RWPE2 (cell line): ENCODE data around the gene H6PD.

Source experiments
- ATAC-seq: fragments of 200-7000 bp; cut with Tn5 transposase; 3 replicates; pipeline ENCODE4 v1.9.1; 2021; ENCODE audit warnings: low read depth
- DNase-seq: peaks from one replicate; pipeline ENCODE4 v3.0.0-alpha.2; 2020; ENCODE audit warnings: low spot score
- H3K27ac ChIP-seq: fragments of 450-650 bp; 2 replicates; pipeline ENCODE4 v1.5.1; 2017; ENCODE audit warnings: mild to moderate bottlenecking; ENCODE audit not compliant: poor library complexity, severe bottlenecking
- H3K27me3 ChIP-seq: fragments of 250-450 bp; sonication (Bioruptor Pico); 2 replicates; pipeline ENCODE4 v1.5.1; 2021; ENCODE audit warnings: mild to moderate bottlenecking, moderate library complexity; ENCODE audit not compliant: insufficient read depth, poor library complexity, severe bottlenecking
- H3K36me3 ChIP-seq: fragments of 250-450 bp; sonication (Bioruptor Pico); 2 replicates; pipeline ENCODE4 v1.5.1; 2020; ENCODE audit warnings: low read depth, mild to moderate bottlenecking, moderate library complexity
- H3K4me1 ChIP-seq: fragments of 250-450 bp; sonication (Bioruptor Pico); 2 replicates; pipeline ENCODE4 v1.5.1; 2021; ENCODE audit warnings: mild to moderate bottlenecking, moderate library complexity; ENCODE audit not compliant: insufficient read depth, poor library complexity, severe bottlenecking
- H3K4me3 ChIP-seq: fragments of 250-450 bp; sonication (Bioruptor Pico); 2 replicates; pipeline ENCODE4 v1.5.1; 2021; ENCODE audit warnings: mild to moderate bottlenecking, moderate library complexity; ENCODE audit not compliant: severe bottlenecking
- H3K9me3 ChIP-seq: fragments of 250-450 bp; sonication (Bioruptor Pico); 2 replicates; pipeline ENCODE4 v1.5.1; 2021; ENCODE audit warnings: mild to moderate bottlenecking, moderate library complexity; ENCODE audit not compliant: severe bottlenecking
- TF ChIP-seq, protein P1 (sequence below): fragments of 450-650 bp; IDR thresholded peaks from one replicate; pipeline ENCODE4 v1.5.1; 2017; ENCODE audit warnings: mild to moderate bottlenecking, moderate library complexity; ENCODE audit not compliant: poor library complexity, severe bottlenecking

The H6PD gene

GRCh38 chr1:9269721-9270120, 35.1 kb downstream of the H6PD start:
- H3K36me3 ChIP-seq, result no peaks in the 10 kb centered on the region
- H3K27me3 ChIP-seq, result no peaks in the 10 kb centered on the region
- no peak overlapping the region for H3K4me3 ChIP-seq
- ATAC-seq (no peak), DNase-seq (no peak)
- TF ChIP-seq, protein P1, sequence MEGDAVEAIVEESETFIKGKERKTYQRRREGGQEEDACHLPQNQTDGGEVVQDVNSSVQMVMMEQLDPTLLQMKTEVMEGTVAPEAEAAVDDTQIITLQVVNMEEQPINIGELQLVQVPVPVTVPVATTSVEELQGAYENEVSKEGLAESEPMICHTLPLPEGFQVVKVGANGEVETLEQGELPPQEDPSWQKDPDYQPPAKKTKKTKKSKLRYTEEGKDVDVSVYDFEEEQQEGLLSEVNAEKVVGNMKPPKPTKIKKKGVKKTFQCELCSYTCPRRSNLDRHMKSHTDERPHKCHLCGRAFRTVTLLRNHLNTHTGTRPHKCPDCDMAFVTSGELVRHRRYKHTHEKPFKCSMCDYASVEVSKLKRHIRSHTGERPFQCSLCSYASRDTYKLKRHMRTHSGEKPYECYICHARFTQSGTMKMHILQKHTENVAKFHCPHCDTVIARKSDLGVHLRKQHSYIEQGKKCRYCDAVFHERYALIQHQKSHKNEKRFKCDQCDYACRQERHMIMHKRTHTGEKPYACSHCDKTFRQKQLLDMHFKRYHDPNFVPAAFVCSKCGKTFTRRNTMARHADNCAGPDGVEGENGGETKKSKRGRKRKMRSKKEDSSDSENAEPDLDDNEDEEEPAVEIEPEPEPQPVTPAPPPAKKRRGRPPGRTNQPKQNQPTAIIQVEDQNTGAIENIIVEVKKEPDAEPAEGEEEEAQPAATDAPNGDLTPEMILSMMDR, result no peak
- H3K9me3 ChIP-seq, result no peaks in the 10 kb centered on the region
- H3K4me1 ChIP-seq, result peaks cover 7% of the 10 kb centered on the region
- H3K27ac ChIP-seq, result no peak overlapping the region

DNA sequence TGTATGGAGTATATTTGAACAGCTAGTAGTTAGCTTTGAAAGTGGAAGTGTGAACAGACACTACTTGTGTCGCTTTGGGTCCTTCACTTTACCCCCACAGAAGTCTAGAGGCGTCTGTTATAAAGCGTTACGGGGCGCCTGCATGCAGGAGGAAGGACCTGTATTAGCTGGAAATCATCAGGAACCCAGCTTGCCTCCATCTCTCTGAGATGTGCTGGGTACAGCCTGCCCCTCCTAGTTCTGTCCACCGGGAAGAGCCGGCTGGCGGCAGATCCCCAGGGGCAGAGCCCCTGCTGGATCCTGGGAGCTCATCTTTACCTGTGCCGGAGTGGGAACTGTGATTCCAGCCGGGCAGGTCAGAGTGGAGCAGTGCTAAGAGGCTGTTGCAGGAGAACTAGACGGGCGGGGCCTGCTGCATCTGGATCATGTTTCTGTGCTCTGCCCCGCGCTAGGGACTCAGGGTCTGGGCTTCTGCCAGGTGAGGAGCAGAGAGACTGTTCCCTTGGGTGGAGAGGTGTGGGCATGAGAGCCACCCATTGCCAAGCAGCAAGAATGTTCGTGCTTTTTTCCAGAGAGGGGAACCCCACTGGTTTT, 35.8 kb downstream of the H6PD start:
- Histone ChIP-seq H3K9me3 (no peaks in the 10 kb centered on the region), H3K27ac (no peak overlapping the region), H3K36me3 (no peaks in the 10 kb centered on the region), H3K4me1 (peaks cover 10% of the 10 kb centered on the region), H3K27me3 (no peaks in the 10 kb centered on the region), H3K4me3 (no peak overlapping the region)
- DNase-seq (no peak), ATAC-seq (peak; percentile 78)
- TF ChIP-seq, protein P1, result no peak

DNA sequence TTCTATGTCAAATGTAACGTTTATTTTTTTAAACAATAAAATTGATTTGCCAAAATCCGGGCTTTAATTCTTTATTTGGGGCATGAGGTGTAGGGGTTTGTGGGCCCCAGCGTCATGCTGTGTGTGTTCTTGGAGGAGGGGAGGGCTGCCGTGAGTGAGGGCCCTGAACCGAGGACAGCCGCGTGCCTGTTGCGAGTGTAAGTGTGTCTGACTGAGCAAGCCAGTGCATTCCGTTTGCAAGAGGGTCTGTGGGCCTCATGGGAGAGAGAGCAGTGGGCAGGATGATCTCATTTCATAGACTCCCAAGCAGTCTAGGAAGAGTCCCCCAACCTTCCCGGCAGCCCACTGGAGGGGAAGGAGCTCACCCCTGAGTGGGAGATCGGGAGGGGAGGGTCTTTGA, 36.7 kb downstream of the H6PD start:
- ATAC-seq, result no peak
- Histone ChIP-seq H3K27me3 (no peaks in the 10 kb centered on the region), H3K4me3 (no peak overlapping the region), H3K36me3 (no peaks in the 10 kb centered on the region), H3K9me3 (no peaks in the 10 kb centered on the region), H3K4me1 (peaks cover 19% of the 10 kb centered on the region), H3K27ac (no peak overlapping the region)
- TF ChIP-seq, protein P1, result no peak
- no peak for DNase-seq

DNA sequence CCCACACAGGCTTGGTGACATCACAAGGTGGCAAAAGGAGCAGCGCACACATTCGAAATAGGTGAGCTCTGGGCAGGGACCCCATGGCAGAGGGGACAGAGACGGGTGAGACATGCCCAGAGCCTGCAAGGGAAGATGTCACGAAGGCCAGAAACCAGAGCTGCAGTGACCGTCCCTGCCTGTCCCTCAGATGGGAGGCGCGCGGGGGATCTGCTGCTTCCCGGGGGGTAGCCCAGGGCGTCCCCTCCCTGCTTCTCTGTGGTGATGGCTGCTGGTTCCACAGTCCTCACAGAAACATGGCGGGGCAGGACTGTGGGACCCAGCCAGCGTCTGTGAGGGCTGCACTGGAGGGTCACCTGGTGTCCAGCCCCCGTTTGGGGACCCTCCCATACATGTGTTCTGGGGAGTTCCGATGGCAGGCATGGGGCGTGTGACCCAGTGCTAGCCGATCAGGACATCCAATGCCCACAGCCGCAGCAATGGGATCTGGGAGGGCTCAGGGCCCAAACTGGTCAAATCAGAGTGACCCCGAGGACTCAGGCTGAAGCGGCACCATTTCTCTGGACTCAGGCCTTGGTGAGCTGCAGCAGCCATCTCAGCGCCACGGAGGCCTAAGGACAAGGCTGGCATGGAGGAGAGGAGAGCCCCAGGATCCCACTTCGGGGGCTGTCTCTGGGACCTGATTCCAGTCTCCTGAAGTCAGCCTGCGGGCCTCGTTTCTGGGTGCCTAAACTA, 37.5 kb downstream of the H6PD start:
- H3K4me1 ChIP-seq, result peaks cover 19% of the 10 kb centered on the region
- ATAC-seq (no peak), DNase-seq (no peak)
- TF ChIP-seq, protein P1, result no peak
- no peaks in the 10 kb centered on the region for H3K9me3 ChIP-seq
- H3K4me3 ChIP-seq, result no peak overlapping the region
- no peak overlapping the region for H3K27ac ChIP-seq
- H3K27me3 ChIP-seq, result no peaks in the 10 kb centered on the region
- H3K36me3 ChIP-seq, result no peaks in the 10 kb centered on the region

DNA sequence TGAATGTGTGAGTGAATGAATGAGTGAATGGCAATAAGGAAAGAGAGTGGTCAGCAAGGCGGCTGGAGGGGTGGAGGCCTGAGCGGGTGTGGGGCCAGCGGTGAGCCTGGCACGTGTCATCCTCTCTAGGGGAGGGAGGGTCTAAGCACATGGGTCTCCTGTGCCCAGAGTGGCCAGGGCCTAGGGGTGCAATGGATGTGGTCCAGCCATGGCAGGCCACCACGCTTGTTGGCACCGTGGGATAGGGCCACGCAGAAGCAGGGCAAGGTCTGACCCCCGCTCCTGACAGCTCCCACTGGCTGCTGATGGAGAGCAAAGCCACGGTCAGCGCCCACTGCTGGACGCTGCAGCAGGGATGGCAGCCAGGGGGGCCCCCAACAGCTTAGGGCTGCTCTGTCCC, 38.6 kb downstream of the H6PD start:
- DNase-seq, result no peak
- no peak for ATAC-seq
- no peaks in the 10 kb centered on the region for H3K36me3 ChIP-seq

More for the DNA sequence above, 38.6 kb downstream of the H6PD start:
- Histone ChIP-seq H3K9me3 (no peaks in the 10 kb centered on the region), H3K4me3 (no peak overlapping the region), H3K27me3 (no peaks in the 10 kb centered on the region), H3K27ac (no peak overlapping the region), H3K4me1 (peaks cover 19% of the 10 kb centered on the region)
- TF ChIP-seq, protein P1, result no peak
